ENCODE data around the gene CAPN11.
A peak's percentile ranks its signal among the peaks of the same experiment; 100 is the strongest.
"Not testable (repeated sequence)": the region's sequence is repeated elsewhere in the genome, so short reads cannot be mapped to it uniquely, and the experiment has no call there.

Gene CAPN11

DNA sequence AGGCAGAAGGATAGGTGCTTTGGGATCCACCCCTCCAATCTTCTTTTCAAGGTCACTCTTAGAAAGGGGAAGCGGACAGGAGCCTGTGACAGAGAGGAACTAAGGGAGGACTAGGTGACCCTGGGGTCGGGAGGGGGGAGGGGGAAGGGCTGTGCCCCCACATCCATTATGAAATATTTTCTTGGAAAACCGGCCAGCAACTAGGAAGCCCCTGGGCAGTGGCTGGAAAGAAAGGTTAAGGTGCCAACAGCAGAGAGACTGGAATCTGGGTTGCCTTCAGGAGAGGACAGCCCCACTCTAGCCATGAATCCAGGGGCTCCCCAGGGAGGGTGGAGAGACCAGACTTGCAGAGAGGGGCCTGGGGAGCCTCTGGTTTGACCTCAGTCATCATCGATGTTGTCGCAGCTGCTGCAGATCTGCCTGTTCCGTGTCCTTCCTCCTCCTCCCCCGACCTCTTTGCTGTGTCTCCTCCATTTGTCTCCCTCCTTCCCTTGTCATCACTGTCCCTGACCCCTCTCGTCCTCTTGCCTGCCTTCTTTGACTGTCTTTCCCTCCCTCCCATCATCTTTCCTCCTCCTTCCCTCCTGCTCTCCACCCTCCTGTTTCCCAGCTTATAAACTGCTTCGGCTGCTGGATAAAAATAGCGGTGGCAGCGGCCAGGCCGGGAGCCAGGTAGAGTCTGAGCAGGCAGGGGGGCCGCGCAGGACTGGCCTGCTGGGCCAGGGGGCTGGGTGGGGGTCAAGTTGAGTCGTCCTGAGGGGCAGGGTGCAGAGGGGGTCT is 67.9 kb downstream of the CAPN11 start:
- no peaks in the 10 kb centered on the region for H3K36me3 Mint-ChIP-seq (ENCODE audit: low read depth)
- no peaks in the 10 kb centered on the region for H3K27me3 Mint-ChIP-seq (ENCODE audit: low read depth)
- H3K27ac Mint-ChIP-seq = peak overlapping the region; percentile 52
- peaks cover 19% of the 10 kb centered on the region for H3K4me1 Mint-ChIP-seq (ENCODE audit: low read depth)
- no peak overlapping the region for H3K4me3 Mint-ChIP-seq
- H3K9me3 Mint-ChIP-seq = no peaks in the 10 kb centered on the region

- H3K9me3 Mint-ChIP-seq = no peaks in the 10 kb centered on the region
- no peaks in the 10 kb centered on the region for H3K27me3 Mint-ChIP-seq (ENCODE audit: low read depth)
- H3K4me1 Mint-ChIP-seq (ENCODE audit: low read depth) = peaks cover 16% of the 10 kb centered on the region
- H3K36me3 Mint-ChIP-seq (ENCODE audit: low read depth) = peaks cover 2% of the 10 kb centered on the region
- H3K4me3 Mint-ChIP-seq = no peak overlapping the region
- no peak overlapping the region for H3K27ac Mint-ChIP-seq
These were observed 68.7 kb downstream of the CAPN11 start for GRCh38 chr6:44227148-44227793.

DNA sequence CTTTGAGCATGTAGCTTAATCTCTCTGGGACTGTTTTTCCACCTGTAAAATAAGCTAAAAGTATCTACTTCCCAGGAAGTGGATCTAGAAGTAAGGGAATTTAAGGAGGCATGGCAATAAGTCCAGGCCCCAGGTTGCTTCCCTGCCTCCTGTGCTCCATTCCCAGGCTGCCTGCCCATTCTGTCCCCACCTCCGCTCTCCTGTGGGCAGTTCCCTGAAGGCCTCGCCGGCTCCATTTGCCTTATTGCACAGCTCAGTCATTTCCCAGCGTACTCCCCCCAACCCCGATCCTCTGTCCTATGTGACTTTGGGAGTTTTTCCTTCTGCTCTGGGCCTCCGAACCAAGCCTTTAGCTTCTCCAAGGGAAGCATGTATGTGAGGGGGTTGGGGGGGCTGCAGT is 69.4 kb downstream of the CAPN11 start:
- no peak overlapping the region for H3K4me3 Mint-ChIP-seq
- no peak overlapping the region for H3K27ac Mint-ChIP-seq
- peaks cover 14% of the 10 kb centered on the region for H3K4me1 Mint-ChIP-seq (ENCODE audit: low read depth)
- no peaks in the 10 kb centered on the region for H3K9me3 Mint-ChIP-seq
- no peaks in the 10 kb centered on the region for H3K27me3 Mint-ChIP-seq (ENCODE audit: low read depth)
- peaks cover 6% of the 10 kb centered on the region for H3K36me3 Mint-ChIP-seq (ENCODE audit: low read depth)

DNA sequence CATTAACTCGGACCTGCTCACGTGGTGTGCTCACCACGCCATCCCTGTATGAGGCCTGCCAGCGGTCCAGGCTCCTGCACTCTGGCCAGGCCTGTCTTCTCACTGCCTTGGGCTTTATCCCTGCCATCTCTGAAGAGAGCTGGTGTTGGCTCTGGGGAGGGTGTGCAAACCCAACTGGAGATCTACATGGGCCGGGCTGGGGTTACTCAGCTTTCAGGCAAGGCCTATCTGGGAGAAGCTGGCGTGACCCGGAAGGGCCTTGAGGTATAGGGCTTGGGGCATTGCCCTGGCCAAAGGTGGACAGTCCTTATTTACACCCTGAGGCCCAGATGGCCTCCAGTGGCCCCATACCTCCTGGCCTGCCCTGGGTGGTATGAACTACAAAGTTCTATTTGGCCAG is 69.8 kb downstream of the CAPN11 start:
- Mint-ChIP-seq H3K4me1 (ENCODE audit: low read depth) (peaks cover 14% of the 10 kb centered on the region), H3K9me3 (no peaks in the 10 kb centered on the region), H3K27ac (no peak overlapping the region), H3K4me3 (no peak overlapping the region), H3K36me3 (ENCODE audit: low read depth) (peaks cover 6% of the 10 kb centered on the region), H3K27me3 (ENCODE audit: low read depth) (no peaks in the 10 kb centered on the region)

- Mint-ChIP-seq H3K27ac (no peak overlapping the region), H3K36me3 (ENCODE audit: low read depth) (peaks cover 6% of the 10 kb centered on the region), H3K4me3 (no peak overlapping the region)
These were observed 70.2 kb downstream of the CAPN11 start for GRCh38 chr6:44228836-44229235.

GRCh38 chr6:44229376-44230033 is 70.9 kb downstream of the CAPN11 start:
- H3K36me3 Mint-ChIP-seq (ENCODE audit: low read depth) = peaks cover 6% of the 10 kb centered on the region
- peaks cover 12% of the 10 kb centered on the region for H3K4me1 Mint-ChIP-seq (ENCODE audit: low read depth)
- no peak overlapping the region for H3K27ac Mint-ChIP-seq
- no peak overlapping the region for H3K4me3 Mint-ChIP-seq
- H3K27me3 Mint-ChIP-seq (ENCODE audit: low read depth) = no peaks in the 10 kb centered on the region
- no peaks in the 10 kb centered on the region for H3K9me3 Mint-ChIP-seq

More at GRCh38 chr6:44228836-44229235, 70.2 kb downstream of the CAPN11 start:
- H3K9me3 Mint-ChIP-seq = no peaks in the 10 kb centered on the region
- H3K4me1 Mint-ChIP-seq (ENCODE audit: low read depth) = peaks cover 18% of the 10 kb centered on the region
- no peaks in the 10 kb centered on the region for H3K27me3 Mint-ChIP-seq (ENCODE audit: low read depth)

GRCh38 chr6:44230034-44230675 is 71.5 kb downstream of the CAPN11 start:
- Mint-ChIP-seq H3K27me3 (ENCODE audit: low read depth) (no peaks in the 10 kb centered on the region), H3K4me1 (ENCODE audit: low read depth) (peaks cover 7% of the 10 kb centered on the region), H3K36me3 (ENCODE audit: low read depth) (peaks cover 6% of the 10 kb centered on the region), H3K9me3 (no peaks in the 10 kb centered on the region), H3K4me3 (no peak overlapping the region), H3K27ac (no peak overlapping the region)

GRCh38 chr6:44231426-44231825 is 72.8 kb downstream of the CAPN11 start:
- not testable (repeated sequence) for H3K9me3 Mint-ChIP-seq; H3K36me3 Mint-ChIP-seq (ENCODE audit: low read depth); H3K4me1 Mint-ChIP-seq (ENCODE audit: low read depth); H3K27ac Mint-ChIP-seq; H3K4me3 Mint-ChIP-seq; H3K27me3 Mint-ChIP-seq (ENCODE audit: low read depth)

GRCh38 chr6:44232676-44233566 is 74.3 kb downstream of the CAPN11 start:
- Mint-ChIP-seq H3K4me3 (no peak overlapping the region), H3K9me3 (no peaks in the 10 kb centered on the region), H3K36me3 (ENCODE audit: low read depth) (peaks cover 6% of the 10 kb centered on the region), H3K27me3 (ENCODE audit: low read depth) (no peaks in the 10 kb centered on the region), H3K4me1 (ENCODE audit: low read depth) (peaks cover 17% of the 10 kb centered on the region), H3K27ac (peak overlapping the region; percentile 46)

DNA sequence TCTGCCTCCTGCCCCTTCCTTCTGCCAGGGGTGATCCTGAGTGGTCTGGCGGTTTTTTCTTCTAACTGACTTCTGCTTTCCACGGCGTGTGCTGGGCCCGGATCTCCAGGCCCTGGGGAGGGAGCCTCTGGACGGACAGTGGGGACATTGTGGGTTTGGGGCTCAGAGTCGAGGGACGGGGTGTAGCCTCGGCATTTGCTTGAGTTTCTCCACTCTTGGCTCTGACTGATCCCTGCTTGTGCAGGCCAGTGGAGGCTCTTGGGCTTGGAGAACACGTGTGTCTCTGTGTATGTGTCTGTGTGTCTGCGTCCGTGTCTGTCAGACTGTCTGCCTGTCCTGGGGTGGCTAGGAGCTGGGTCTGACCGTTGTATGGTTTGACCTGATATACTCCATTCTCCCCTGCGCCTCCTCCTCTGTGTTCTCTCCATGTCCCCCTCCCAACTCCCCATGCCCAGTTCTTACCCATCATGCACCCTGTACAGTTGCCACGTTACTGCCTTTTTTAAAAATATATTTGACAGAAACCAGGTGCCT is 75.0 kb downstream of the CAPN11 start:
- H3K27me3 Mint-ChIP-seq (ENCODE audit: low read depth) = no peaks in the 10 kb centered on the region
- no peak overlapping the region for H3K27ac Mint-ChIP-seq
- peaks cover 19% of the 10 kb centered on the region for H3K4me1 Mint-ChIP-seq (ENCODE audit: low read depth)
- H3K36me3 Mint-ChIP-seq (ENCODE audit: low read depth) = peaks cover 6% of the 10 kb centered on the region
- H3K4me3 Mint-ChIP-seq = no peak overlapping the region
- no peaks in the 10 kb centered on the region for H3K9me3 Mint-ChIP-seq

Data from T-helper 1 cell treated with Interleukin-12 subunit alpha and Interleukin-12 subunit beta and Interleukin-4 antibody, amounts not matched to agents 30 μg/mL and 1 μg/mL, for 36 hours (primary cell).